ENCODE measurements around the gene DIP2B.

Gene DIP2B

DNA sequence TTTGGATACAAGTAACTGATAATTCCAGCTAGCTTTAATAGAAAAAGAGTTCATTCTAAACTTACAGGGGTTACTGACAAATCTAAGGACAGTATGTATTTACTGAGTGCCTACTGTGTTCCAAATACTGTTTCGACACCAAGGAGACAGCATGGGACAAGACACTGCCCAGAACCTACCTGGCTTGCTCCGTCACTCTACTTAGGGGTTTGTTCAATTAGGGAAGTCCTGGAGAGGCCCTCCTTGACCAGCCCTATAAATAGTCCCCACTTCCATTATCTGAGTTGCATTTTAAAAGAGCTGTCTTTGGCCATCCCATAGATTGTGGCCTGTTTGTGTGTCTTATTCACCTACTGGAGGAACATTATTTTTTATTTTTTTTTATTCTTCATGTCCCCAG is 129.6 kb downstream of the DIP2B start:
- DNase-seq (ENCODE audit: low read depth): no peak
- TF ChIP-seq, protein P1, sequence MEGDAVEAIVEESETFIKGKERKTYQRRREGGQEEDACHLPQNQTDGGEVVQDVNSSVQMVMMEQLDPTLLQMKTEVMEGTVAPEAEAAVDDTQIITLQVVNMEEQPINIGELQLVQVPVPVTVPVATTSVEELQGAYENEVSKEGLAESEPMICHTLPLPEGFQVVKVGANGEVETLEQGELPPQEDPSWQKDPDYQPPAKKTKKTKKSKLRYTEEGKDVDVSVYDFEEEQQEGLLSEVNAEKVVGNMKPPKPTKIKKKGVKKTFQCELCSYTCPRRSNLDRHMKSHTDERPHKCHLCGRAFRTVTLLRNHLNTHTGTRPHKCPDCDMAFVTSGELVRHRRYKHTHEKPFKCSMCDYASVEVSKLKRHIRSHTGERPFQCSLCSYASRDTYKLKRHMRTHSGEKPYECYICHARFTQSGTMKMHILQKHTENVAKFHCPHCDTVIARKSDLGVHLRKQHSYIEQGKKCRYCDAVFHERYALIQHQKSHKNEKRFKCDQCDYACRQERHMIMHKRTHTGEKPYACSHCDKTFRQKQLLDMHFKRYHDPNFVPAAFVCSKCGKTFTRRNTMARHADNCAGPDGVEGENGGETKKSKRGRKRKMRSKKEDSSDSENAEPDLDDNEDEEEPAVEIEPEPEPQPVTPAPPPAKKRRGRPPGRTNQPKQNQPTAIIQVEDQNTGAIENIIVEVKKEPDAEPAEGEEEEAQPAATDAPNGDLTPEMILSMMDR (IDR thresholded peaks at IDR 0.05; ENCODE audit: low read length, missing control alignments): no peak
- H3K4me3 ChIP-seq (replicated peaks; ENCODE audit: low read depth, low read length): no peak overlapping the region

DNA sequence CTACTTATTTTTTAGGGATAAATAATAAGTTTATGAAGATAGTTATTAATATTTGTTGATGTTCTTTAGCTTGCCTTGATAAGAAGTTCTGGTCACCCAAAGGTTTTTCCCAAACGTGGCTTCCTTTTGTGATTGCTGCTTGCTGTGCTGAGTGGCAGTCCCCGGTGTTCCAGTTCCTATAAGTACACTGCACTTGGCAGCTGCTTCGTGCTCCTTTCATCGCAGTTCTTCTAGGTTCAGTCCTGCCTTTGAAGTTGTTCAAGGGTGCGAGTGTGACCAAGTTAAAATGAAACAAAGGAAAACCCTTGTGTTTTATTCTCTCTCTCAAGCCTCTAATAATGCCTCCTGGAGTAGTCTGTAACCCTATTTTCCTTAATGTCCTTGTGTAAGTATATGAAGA is 130.6 kb downstream of the DIP2B start:
- TF ChIP-seq, protein P1 (IDR thresholded peaks at IDR 0.05; ENCODE audit: low read length, missing control alignments): no peak
- H3K4me3 ChIP-seq (replicated peaks; ENCODE audit: low read depth, low read length): no peak overlapping the region
- no peak for DNase-seq (ENCODE audit: low read depth)

DNA sequence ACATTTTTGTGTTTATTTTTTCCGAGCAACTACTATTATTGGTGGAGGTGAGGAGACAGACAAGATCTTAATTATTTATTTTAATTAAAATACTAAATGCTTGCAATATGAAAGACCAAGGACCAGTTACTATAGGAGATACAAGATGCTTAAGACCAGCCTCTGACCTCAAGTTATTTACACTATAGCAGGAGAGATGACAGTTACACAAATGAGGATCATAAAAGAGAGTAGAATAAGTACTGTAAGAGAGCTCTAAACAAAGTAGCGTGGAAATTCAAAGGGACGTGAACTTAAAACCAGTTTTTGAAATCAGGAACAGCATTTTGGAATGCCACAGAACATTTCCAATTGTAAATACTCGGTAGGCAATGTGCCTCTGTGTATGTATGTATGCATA is 131.1 kb downstream of the DIP2B start:
- TF ChIP-seq, protein P1 (IDR thresholded peaks at IDR 0.05; ENCODE audit: low read length, missing control alignments): no peak
- no peak overlapping the region for H3K4me3 ChIP-seq (replicated peaks; ENCODE audit: low read depth, low read length)

DNA sequence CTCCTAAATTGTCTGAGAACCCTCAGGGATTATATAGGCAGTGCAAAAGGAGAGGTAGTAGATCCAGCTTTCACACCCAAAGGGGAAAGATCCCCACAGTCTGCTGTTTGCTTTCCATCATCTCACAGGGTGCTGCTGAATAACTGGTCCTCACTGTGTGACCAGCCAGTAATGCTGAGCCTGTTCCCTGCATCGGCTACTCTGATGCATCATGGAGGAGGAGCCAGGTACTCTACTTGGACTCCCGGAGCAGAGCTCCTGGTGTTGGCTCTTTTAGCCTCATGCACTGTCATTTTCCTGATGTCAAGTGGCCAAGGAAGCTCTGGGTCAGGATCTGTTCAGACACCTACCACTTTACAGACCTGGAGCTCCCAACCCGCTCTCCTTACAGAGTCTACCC is 131.7 kb downstream of the DIP2B start:
- DNase-seq (ENCODE audit: low read depth): no peak
- no peak overlapping the region for H3K4me3 ChIP-seq (replicated peaks; ENCODE audit: low read depth, low read length)
- TF ChIP-seq, protein P1 (IDR thresholded peaks at IDR 0.05; ENCODE audit: low read length, missing control alignments): no peak

More for the DNA sequence above, 131.1 kb downstream of the DIP2B start:
- DNase-seq (ENCODE audit: low read depth): no peak

DNA sequence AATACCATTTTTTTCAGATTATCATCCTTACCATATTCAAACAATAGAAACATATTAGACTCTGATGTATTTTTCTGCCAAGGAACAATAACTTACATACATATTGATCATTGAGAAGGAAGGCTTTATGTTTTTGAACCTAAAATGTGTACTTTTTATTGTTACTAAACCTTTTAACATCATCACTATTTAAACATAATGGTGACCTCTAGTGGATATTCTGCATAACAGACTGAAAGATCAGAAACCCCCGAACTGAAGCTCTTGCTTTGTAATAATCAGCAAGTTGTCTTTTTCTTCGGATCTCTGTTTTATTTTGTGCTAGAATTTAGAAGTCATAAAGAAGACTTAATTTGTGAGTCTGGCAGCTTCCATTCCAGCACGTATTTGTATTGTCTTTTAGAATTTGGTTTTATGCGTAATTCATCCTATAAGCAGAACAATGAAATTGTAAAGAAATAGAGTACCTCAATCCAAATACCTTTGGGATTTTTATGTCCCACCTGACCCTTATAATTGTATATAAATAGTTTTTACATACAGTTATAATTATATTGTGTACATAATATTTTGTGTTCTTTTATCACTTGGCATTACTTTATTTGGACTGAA is 133.2 kb downstream of the DIP2B start:
- DNase-seq (ENCODE audit: low read depth): peak; percentile 77
- TF ChIP-seq, protein P1 (IDR thresholded peaks at IDR 0.05; ENCODE audit: low read length, missing control alignments): peak; percentile 60
- H3K4me3 ChIP-seq (replicated peaks; ENCODE audit: low read depth, low read length): no peak overlapping the region

DNA sequence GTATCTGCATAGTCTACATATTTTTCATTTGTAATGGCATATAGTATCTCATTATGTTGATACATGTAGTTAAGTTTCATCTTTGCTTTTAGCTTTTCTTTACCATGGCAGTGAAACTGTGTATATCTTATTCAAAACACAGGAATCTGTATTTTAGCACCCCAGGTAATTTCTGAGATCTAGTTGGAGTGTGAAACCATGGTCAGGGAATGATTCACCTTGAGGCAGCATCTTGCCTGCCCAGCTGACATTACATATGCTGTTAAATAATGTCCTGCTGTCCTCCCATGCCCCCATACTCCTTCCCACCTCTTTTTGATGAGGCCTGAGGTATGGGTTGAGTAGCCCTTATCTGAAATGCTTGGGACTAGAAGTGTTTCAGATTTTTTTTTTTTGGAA is 133.7 kb downstream of the DIP2B start:
- TF ChIP-seq, protein P1 (IDR thresholded peaks at IDR 0.05; ENCODE audit: low read length, missing control alignments): no peak
- no peak for DNase-seq (ENCODE audit: low read depth)
- no peak overlapping the region for H3K4me3 ChIP-seq (replicated peaks; ENCODE audit: low read depth, low read length)

DNA sequence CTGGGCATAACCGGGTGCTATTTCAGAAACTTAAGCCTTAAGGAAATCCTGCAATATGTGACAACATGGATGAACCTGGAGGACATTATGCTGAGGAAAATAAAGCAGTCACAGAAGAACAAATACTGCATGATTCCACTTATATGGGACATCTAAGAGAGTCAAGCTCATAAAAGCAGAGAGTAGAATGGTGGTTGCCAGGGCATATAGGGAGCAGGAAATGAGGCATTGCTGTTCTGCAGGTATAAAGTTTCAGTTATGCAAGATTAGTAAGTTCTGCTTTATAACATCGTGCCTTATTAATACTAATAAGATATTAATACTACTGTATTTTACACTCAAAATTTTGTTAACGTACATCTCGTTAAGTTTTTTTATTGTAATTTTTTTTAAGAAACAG is 134.9 kb downstream of the DIP2B start:
- H3K4me3 ChIP-seq (replicated peaks; ENCODE audit: low read depth, low read length): no peak overlapping the region
- no peak for DNase-seq (ENCODE audit: low read depth)
- TF ChIP-seq, protein P1 (IDR thresholded peaks at IDR 0.05; ENCODE audit: low read length, missing control alignments): no peak
